ENCODE results near the gene GNA14. TPM values are rescaled to one million over a fixed set of nuclear protein-coding genes. Genes with fewer than 3 reads are reported as not detected.
"Not testable (repeated sequence)": the region's sequence is repeated elsewhere in the genome, so short reads cannot be mapped to it uniquely, and the experiment has no call there.

The GNA14 gene
- total RNA-seq, 2 donors from 2014 or later = 1.6 to 5.3 TPM

GRCh38 chr9:77647267-77648233 is 572 bp downstream of the GNA14 start:
- DNase-seq = peak in 1 of 4 donors; percentile 13

GRCh38 chr9:77643871-77644270 is 4.3 kb downstream of the GNA14 start:
- no peaks in the 10 kb centered on the region for H3K9me3 ChIP-seq
- no peaks in the 10 kb centered on the region for H3K27me3 ChIP-seq
- 88 to 96% methylated on average over 5 of the region's 5 CpGs for WGBS, 2 donors
- H3K27ac ChIP-seq = no peak overlapping the region
- H3K4me3 ChIP-seq = no peak overlapping the region
- ATAC-seq = no peak
- no peak for DNase-seq
- intact Hi-C loops (cut with DNase I) = no loop called here
- H3K36me3 ChIP-seq (replicated peaks in 1 of 2; ENCODE audit: insufficient read depth in 1 of 2, low read depth in 2 of 2) = no peaks in the 10 kb centered on the region
- peaks cover 11% of the 10 kb centered on the region for H3K4me1 ChIP-seq
- no peak for TF ChIP-seq POLR2A (IDR thresholded peaks at IDR 0.05)
- no peak for TF ChIP-seq CTCF (IDR thresholded peaks at IDR 0.05)

More at GRCh38 chr9:77647267-77648233, 572 bp downstream of the GNA14 start:
- H3K27me3 ChIP-seq = no peaks in the 10 kb centered on the region
- ATAC-seq = peak; percentile 15
- WGBS, 2 donors = 27 to 58% methylated on average over 23 to 83 of the region's 83 CpGs
- H3K4me3 ChIP-seq = peak overlapping the region; percentile 13 to 46
- H3K36me3 ChIP-seq (replicated peaks in 1 of 2; ENCODE audit: insufficient read depth in 1 of 2, low read depth in 2 of 2) = no peaks in the 10 kb centered on the region
- H3K27ac ChIP-seq = peak overlapping the region in 2 of 4 donors; percentile 72 to 79
- no peak for TF ChIP-seq POLR2A (IDR thresholded peaks at IDR 0.05)
- no peak for TF ChIP-seq CTCF (IDR thresholded peaks at IDR 0.05)
- intact Hi-C loops (cut with DNase I) = no loop called here
- H3K4me1 ChIP-seq = peaks cover 15% of the 10 kb centered on the region
- H3K9me3 ChIP-seq = no peaks in the 10 kb centered on the region

GRCh38 chr9:77640741-77641580 is 7.2 kb downstream of the GNA14 start:
- TF ChIP-seq POLR2A (IDR thresholded peaks at IDR 0.05) (no peak), CTCF (IDR thresholded peaks at IDR 0.05) (no peak)
- no peak overlapping the region for H3K27ac ChIP-seq
- H3K27me3 ChIP-seq = no peaks in the 10 kb centered on the region
- H3K9me3 ChIP-seq = no peaks in the 10 kb centered on the region
- no peak for DNase-seq
- intact Hi-C loops (cut with DNase I) = no loop called here
- no peak for ATAC-seq
- H3K4me1 ChIP-seq = no peaks in the 10 kb centered on the region
- WGBS, 2 donors = 71 to 75% methylated on average over 8 of the region's 8 CpGs
- no peak overlapping the region for H3K4me3 ChIP-seq
- no peaks in the 10 kb centered on the region for H3K36me3 ChIP-seq (replicated peaks in 1 of 2; ENCODE audit: insufficient read depth in 1 of 2, low read depth in 2 of 2)

DNA sequence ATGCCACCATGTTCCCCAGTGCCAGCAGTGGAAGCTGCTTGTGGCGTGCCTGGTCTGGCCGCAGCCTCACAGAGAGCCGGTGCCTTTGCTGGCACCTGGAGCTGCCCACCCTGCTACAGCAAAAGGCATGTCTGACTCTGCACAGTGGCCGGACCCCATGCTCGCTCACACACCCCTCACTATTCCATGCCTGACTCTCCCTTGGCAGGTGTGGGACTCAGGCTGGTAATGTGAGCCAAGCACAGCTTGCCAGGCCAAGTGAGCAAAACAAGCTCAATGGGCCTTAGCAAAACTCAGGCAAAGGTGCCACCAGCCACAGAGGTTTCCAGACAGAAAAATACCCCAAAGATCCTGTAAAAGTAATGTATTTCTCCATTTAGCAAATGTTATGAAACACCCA is 15.5 kb downstream of the GNA14 start:
- no peaks in the 10 kb centered on the region for H3K4me1 ChIP-seq
- DNase-seq (no peak), ATAC-seq (no peak)
- H3K27ac ChIP-seq = no peak overlapping the region
- no peak for TF ChIP-seq CTCF (IDR thresholded peaks at IDR 0.05)
- no peak for TF ChIP-seq POLR2A (IDR thresholded peaks at IDR 0.05)
- H3K4me3 ChIP-seq = no peak overlapping the region
- no peaks in the 10 kb centered on the region for H3K36me3 ChIP-seq (replicated peaks in 1 of 2; ENCODE audit: insufficient read depth in 1 of 2, low read depth in 2 of 2)
- whole genome bisulfite sequencing, 2 donors = 93% methylated on average over 2 of the region's 5 CpGs; no CpG with 5 or more reads in 1 of the 2 donors
- H3K9me3 ChIP-seq = no peaks in the 10 kb centered on the region
- intact Hi-C loops (cut with DNase I) = no loop called here
- H3K27me3 ChIP-seq = no peaks in the 10 kb centered on the region

DNA sequence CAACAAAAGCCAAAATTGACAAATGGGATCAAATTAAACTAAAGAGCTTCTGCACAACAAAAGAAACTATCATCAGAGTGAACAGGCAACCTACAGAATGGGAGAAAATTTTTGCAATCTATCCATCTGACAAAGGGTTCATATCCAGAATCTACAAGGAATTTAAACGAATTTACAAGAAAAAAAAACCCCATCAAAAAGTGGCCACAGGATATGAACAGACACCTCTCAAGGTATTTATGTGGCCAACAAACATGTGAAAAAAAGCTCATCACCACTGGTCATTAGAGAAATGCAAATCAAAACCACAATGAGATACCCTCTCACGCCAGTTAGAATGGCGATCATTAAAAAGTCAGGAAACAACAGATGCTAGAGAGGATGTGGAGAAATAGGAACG is 19.3 kb downstream of the GNA14 start:
- 72 to 92% methylated on average over 4 of the region's 4 CpGs for WGBS, 2 donors
- H3K4me1 ChIP-seq; ATAC-seq; H3K27me3 ChIP-seq; intact Hi-C loops (cut with DNase I); H3K27ac ChIP-seq; DNase-seq; H3K36me3 ChIP-seq (replicated peaks in 1 of 2; ENCODE audit: insufficient read depth in 1 of 2, low read depth in 2 of 2); H3K9me3 ChIP-seq; H3K4me3 ChIP-seq: not testable (repeated sequence)
